Measurements from ENCODE around the gene COPRS.
"Not testable (repeated sequence)": the region's sequence is repeated elsewhere in the genome, so short reads cannot be mapped to it uniquely, and the experiment has no call there.

COPRS gene

GRCh38 chr17:31815212-31815730, 43.8 kb downstream of the COPRS start:
- Histone ChIP-seq H3K27ac (no peak overlapping the region), H3K4me3 (ENCODE audit: low read depth in 1 of 2, low read length in 1 of 2) (no peak overlapping the region), H3K36me3 (no peaks in the 10 kb centered on the region), H3K9me3 (no peaks in the 10 kb centered on the region), H3K4me1 (ENCODE audit: control insufficient read depth in 1 of 2, insufficient read depth in 1 of 2, low read depth in 1 of 2, low read length in 1 of 2) (no peaks in the 10 kb centered on the region), H3K27me3 (no peaks in the 10 kb centered on the region)
- TF ChIP-seq CTCF (IDR thresholded peaks at IDR 0.05): no peak

- no peaks in the 10 kb centered on the region for H3K27me3 ChIP-seq
- H3K9me3 ChIP-seq: no peaks in the 10 kb centered on the region
- H3K36me3 ChIP-seq: no peaks in the 10 kb centered on the region
- H3K4me1 ChIP-seq (ENCODE audit: control insufficient read depth in 1 of 2, insufficient read depth in 1 of 2, low read depth in 1 of 2, low read length in 1 of 2): no peaks in the 10 kb centered on the region
- no peak overlapping the region for H3K27ac ChIP-seq
- no peak for TF ChIP-seq CTCF (IDR thresholded peaks at IDR 0.05)
- no peak overlapping the region for H3K4me3 ChIP-seq (ENCODE audit: low read depth in 1 of 2, low read length in 1 of 2)
These were observed 47.9 kb downstream of the COPRS start for GRCh38 chr17:31811101-31811500.

GRCh38 chr17:31809876-31810275, 49.2 kb downstream of the COPRS start:
- not testable (repeated sequence) for H3K36me3 ChIP-seq; H3K27ac ChIP-seq; H3K4me3 ChIP-seq (ENCODE audit: low read depth in 1 of 2, low read length in 1 of 2); H3K27me3 ChIP-seq; H3K4me1 ChIP-seq (ENCODE audit: control insufficient read depth in 1 of 2, insufficient read depth in 1 of 2, low read depth in 1 of 2, low read length in 1 of 2); H3K9me3 ChIP-seq

- Histone ChIP-seq H3K27me3 (no peaks in the 10 kb centered on the region), H3K27ac (no peak overlapping the region), H3K4me1 (ENCODE audit: control insufficient read depth in 1 of 2, insufficient read depth in 1 of 2, low read depth in 1 of 2, low read length in 1 of 2) (peaks cover 0 to 2% of the 10 kb centered on the region in 2 experiments), H3K36me3 (no peaks in the 10 kb centered on the region), H3K9me3 (no peaks in the 10 kb centered on the region), H3K4me3 (ENCODE audit: low read depth in 1 of 2, low read length in 1 of 2) (no peak overlapping the region)
- no peak for TF ChIP-seq CTCF (IDR thresholded peaks at IDR 0.05)
These were observed 50.5 kb downstream of the COPRS start for GRCh38 chr17:31808521-31809050.

GRCh38 chr17:31807846-31808245, 51.2 kb downstream of the COPRS start:
- H3K27ac ChIP-seq: no peak overlapping the region
- H3K9me3 ChIP-seq: no peaks in the 10 kb centered on the region
- H3K4me3 ChIP-seq (ENCODE audit: low read depth in 1 of 2, low read length in 1 of 2): no peak overlapping the region
- no peaks in the 10 kb centered on the region for H3K27me3 ChIP-seq
- TF ChIP-seq CTCF (IDR thresholded peaks at IDR 0.05): no peak
- no peaks in the 10 kb centered on the region for H3K36me3 ChIP-seq
- H3K4me1 ChIP-seq (ENCODE audit: control insufficient read depth in 1 of 2, insufficient read depth in 1 of 2, low read depth in 1 of 2, low read length in 1 of 2): peaks cover 1 to 7% of the 10 kb centered on the region in 2 experiments

GRCh38 chr17:31806921-31807320, 52.1 kb downstream of the COPRS start:
- no peak for TF ChIP-seq CTCF (IDR thresholded peaks at IDR 0.05)
- peaks cover 6 to 13% of the 10 kb centered on the region in 2 experiments for H3K4me1 ChIP-seq (ENCODE audit: control insufficient read depth in 1 of 2, insufficient read depth in 1 of 2, low read depth in 1 of 2, low read length in 1 of 2)
- H3K4me3 ChIP-seq (ENCODE audit: low read depth in 1 of 2, low read length in 1 of 2): no peak overlapping the region
- no peak overlapping the region for H3K27ac ChIP-seq
- H3K36me3 ChIP-seq: no peaks in the 10 kb centered on the region
- H3K9me3 ChIP-seq: no peaks in the 10 kb centered on the region
- H3K27me3 ChIP-seq: no peaks in the 10 kb centered on the region
